Left lung (tissue), 10 donors: ENCODE results near the gene BLNK. TPM values are rescaled to one million over a fixed set of nuclear protein-coding genes. Genes with fewer than 3 reads are reported as not detected.
"Not testable (repeated sequence)": the region's sequence is repeated elsewhere in the genome, so short reads cannot be mapped to it uniquely, and the experiment has no call there.

ENCODE experiments used
- ATAC-seq: fragments of 200-7000 bp; cut with Tn5 transposase; one replicate; pipeline ENCODE4 v1.9.1; 2020; ENCODE audit warnings: moderate library complexity
- DNase-seq, 4 donors: peaks; one replicate each; pipeline ENCODE4 v3.0.0-alpha.2; 2013 to 2020
- H3K27ac ChIP-seq, 2 donors: fragments of 200-600 bp; sonication (generic) in 1 of 2; one replicate each; pipeline versions ENCODE4 v1.5.0 to v1.8.0; 2020 to 2021
- H3K27me3 ChIP-seq, 2 donors: fragments of 200-600 bp; sonication (generic) in 1 of 2; one replicate each; pipeline versions ENCODE4 v1.5.0 to v1.8.0; 2020 to 2021
- H3K36me3 ChIP-seq, 2 donors: fragments of 200-600 bp; sonication (generic) in 1 of 2; one replicate each; pipeline versions ENCODE4 v1.5.0 to v1.8.0; 2020 to 2021
- H3K4me1 ChIP-seq, 2 donors: fragments of 200-600 bp; one replicate each; pipeline ENCODE4 v1.8.0; 2021
- H3K4me3 ChIP-seq, 2 donors: fragments of 200-600 bp; sonication (generic) in 1 of 2; one replicate each; pipeline versions ENCODE4 v1.5.0 to v1.8.0; 2020 to 2021; ENCODE audit warnings: mild to moderate bottlenecking in 1 of 2
- H3K9me3 ChIP-seq, 2 donors: fragments of 200-600 bp; sonication (generic) in 1 of 2; one replicate each; pipeline versions ENCODE4 v1.5.0 to v1.8.0; 2020 to 2021
- intact Hi-C, 2 donors: fragments of 100-400 bp; cut with DNase I; formaldehyde crosslinking; loops; one replicate each; pipeline versions ENCODE4 v1.11.2 to v1.14.2; 2022
- polyA plus RNA-seq, 6 donors: library from polyadenylated mRNA; unstranded; fragments of 120-200 nt; gene quantifications; one replicate each; pipeline ENCODE4 v1.2.1, GENCODE V29; 2013; ENCODE audit not compliant: insufficient read length in 6 of 6
- total RNA-seq, 2 donors: library from RNA; stranded (reverse); fragmentation: NEBNext Ultra II Directional; extraction: Animal tissue kit (Norgen Biotek cat#: 25700); gene quantifications; one replicate each; pipeline ENCODE4 v1.2.1, GENCODE V29; 2021
- TF ChIP-seq, protein P1 (sequence below), 2 donors: fragments of 200-600 bp; sonication (generic) in 1 of 2; IDR thresholded peaks; one replicate each; pipeline versions ENCODE4 v1.5.0 to v1.8.0; 2021; ENCODE audit warnings: antibody characterized with exemption in 2 of 2
- donor health status: DM: no; HTN: yes; CAD: no.
- donor health status: DM: no; HTN: no; CAD: no.

BLNK gene
- total and polyA plus RNA-seq, 8 donors: 7.9 to 18.8 (median 15.2) TPM

DNA sequence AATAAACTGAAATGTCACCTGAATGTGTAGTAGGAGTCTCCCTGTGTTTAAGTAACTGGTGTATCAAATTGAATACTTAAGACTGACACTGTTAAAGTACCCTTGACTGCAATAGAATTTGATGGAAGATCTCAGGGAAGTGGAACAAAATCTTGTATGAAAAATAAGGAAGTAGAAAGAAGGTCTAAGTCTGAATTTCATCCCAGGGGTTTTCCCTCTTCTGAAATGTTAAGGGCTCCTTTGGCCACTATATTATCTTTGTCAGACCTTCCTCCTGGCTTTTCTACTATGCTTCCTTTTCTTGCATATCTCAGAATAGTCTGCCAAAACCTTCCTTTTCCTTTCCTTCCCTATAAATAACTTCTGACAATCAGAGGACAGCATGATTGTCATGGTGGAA lies 59.6 kb downstream of the BLNK start:
- DNase-seq (no peak), ATAC-seq (no peak)
- Histone ChIP-seq H3K36me3 (no peaks in the 10 kb centered on the region), H3K27ac (no peak overlapping the region), H3K4me1 (no peaks in the 10 kb centered on the region), H3K4me3 (no peak overlapping the region), H3K9me3 (no peaks in the 10 kb centered on the region), H3K27me3 (no peaks in the 10 kb centered on the region)
- TF ChIP-seq, protein P1, sequence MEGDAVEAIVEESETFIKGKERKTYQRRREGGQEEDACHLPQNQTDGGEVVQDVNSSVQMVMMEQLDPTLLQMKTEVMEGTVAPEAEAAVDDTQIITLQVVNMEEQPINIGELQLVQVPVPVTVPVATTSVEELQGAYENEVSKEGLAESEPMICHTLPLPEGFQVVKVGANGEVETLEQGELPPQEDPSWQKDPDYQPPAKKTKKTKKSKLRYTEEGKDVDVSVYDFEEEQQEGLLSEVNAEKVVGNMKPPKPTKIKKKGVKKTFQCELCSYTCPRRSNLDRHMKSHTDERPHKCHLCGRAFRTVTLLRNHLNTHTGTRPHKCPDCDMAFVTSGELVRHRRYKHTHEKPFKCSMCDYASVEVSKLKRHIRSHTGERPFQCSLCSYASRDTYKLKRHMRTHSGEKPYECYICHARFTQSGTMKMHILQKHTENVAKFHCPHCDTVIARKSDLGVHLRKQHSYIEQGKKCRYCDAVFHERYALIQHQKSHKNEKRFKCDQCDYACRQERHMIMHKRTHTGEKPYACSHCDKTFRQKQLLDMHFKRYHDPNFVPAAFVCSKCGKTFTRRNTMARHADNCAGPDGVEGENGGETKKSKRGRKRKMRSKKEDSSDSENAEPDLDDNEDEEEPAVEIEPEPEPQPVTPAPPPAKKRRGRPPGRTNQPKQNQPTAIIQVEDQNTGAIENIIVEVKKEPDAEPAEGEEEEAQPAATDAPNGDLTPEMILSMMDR (IDR thresholded peaks at IDR 0.05): no peak
- intact Hi-C loops: no loop called here

DNA sequence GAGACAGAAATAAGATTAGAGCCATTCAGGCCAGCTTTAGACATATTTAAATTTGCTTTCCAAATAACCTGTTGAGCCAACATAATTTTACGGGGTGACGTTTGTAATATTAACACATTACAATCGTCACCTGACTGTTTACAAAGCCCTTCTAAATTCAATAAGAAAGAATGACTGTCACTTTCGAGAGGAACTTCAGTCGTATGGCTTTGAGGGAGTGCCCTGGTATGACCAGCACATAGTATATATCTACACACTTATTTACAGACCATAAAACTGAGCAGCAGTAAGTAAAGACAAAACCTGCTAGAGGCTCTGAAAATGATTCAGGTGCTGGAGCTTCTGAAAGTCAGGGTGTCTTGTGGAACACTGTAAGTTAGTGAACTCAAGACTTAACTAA lies 62.4 kb downstream of the BLNK start:
- Histone ChIP-seq H3K27ac (no peak overlapping the region), H3K9me3 (no peaks in the 10 kb centered on the region), H3K36me3 (peaks cover 0 to 4% of the 10 kb centered on the region in 2 donors), H3K27me3 (no peaks in the 10 kb centered on the region), H3K4me3 (no peak overlapping the region), H3K4me1 (no peaks in the 10 kb centered on the region)
- intact Hi-C loops: no loop called here
- ATAC-seq (no peak), DNase-seq (no peak)
- TF ChIP-seq, protein P1 (IDR thresholded peaks at IDR 0.05): no peak

DNA sequence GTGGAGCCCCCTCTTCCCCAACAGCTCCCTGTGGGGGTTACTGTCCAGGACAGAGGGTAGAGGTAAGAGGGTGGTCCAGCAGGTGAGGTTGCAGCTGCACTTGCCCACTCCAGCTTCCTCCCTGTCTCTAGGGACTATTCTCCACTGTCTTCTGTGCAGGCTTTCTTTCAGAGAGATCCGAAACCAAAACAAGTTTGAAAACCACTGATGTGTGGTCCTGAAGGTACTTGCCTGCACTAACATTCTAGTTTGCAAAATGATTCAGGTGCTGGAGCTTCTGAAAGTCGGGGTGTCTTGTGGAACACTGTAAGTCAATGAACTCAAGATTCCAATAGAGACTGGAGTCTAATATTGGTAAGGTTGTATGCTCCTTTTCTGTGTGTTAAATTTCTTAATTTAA lies 63.1 kb downstream of the BLNK start:
- no peaks in the 10 kb centered on the region for H3K4me1 ChIP-seq
- no peak for DNase-seq
- H3K36me3 ChIP-seq: peaks cover 0 to 4% of the 10 kb centered on the region in 2 donors
- no peak overlapping the region for H3K4me3 ChIP-seq
- intact Hi-C loops: no loop called here
- no peak for ATAC-seq
- H3K9me3 ChIP-seq: no peaks in the 10 kb centered on the region
- H3K27ac ChIP-seq: no peak overlapping the region
- no peaks in the 10 kb centered on the region for H3K27me3 ChIP-seq
- TF ChIP-seq, protein P1 (IDR thresholded peaks at IDR 0.05): no peak

DNA sequence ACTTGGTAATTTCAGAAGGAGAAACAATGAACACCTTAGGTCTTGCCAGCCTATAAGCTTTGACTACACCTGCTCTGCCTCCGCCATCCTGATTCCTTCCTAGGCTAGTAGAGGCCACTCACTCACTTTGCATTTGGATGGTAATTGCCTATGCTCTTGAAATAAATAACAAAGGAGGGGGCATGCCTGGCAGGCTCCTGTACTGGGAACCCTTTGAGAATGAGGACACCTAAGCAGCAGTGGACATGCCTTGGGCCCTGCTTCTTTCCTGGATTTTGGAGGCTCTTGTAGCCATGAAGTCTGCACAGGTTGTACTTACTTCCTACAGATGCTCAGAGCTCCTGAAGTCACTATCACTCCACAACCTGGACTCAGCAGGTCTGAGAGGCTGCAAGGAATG lies 65.8 kb downstream of the BLNK start:
- ATAC-seq: no peak
- Histone ChIP-seq H3K36me3 (peaks cover 0 to 4% of the 10 kb centered on the region in 2 donors), H3K27me3 (no peaks in the 10 kb centered on the region)

DNA sequence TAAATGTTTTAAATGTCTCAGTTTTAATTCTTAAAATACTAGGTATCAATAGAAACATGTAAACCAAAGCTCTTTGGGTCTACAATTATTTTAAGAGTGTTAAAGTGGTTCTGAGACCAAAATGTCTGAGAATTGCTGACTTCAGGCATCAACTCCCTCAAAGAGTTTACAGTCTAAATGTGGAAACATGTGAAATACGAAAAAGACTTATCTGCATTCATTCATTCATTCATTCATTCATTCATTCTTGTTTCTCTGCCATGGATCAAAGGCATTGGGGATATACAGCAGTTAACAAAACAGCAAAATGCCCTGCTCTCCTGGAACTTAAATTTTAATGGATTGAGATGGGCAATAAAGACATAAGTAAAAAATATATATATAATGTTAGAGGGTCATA lies 69.8 kb downstream of the BLNK start:
- TF ChIP-seq, protein P1 (IDR thresholded peaks at IDR 0.05): no peak
- no peaks in the 10 kb centered on the region for H3K27me3 ChIP-seq
- H3K4me1 ChIP-seq: no peaks in the 10 kb centered on the region
- peaks cover 0 to 4% of the 10 kb centered on the region in 2 donors for H3K36me3 ChIP-seq
- H3K27ac ChIP-seq: no peak overlapping the region
- H3K4me3 ChIP-seq: no peak overlapping the region
- intact Hi-C loops: no loop called here
- H3K9me3 ChIP-seq: no peaks in the 10 kb centered on the region
- DNase-seq: no peak
- no peak for ATAC-seq

More for the DNA sequence above, 65.8 kb downstream of the BLNK start:
- intact Hi-C loops: no loop called here
- Histone ChIP-seq H3K4me1 (no peaks in the 10 kb centered on the region), H3K4me3 (no peak overlapping the region), H3K27ac (no peak overlapping the region), H3K9me3 (no peaks in the 10 kb centered on the region)
- no peak for DNase-seq
- TF ChIP-seq, protein P1 (IDR thresholded peaks at IDR 0.05): no peak

DNA sequence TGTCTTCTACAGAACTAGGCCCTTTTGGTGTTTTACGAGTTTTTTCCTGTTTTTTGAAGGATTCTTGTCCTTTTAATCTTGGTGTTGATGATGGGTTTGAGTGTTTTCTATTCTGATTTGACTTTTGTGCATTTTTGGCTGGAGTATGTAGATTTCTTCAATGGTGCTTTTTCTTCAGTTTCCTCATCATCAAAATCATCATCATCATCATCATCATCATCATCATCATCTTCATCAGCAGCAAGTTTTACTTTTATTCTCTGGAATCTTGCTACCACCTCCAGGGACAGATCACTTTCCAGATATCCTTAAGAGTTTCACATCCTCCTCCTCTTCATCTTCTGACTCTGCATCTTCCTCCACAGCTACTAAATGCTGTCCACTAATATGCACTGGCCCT lies 81.9 kb downstream of the BLNK start:
- DNase-seq, ATAC-seq, H3K9me3 ChIP-seq, H3K36me3 ChIP-seq, H3K27ac ChIP-seq, intact Hi-C loops, H3K4me1 ChIP-seq, H3K4me3 ChIP-seq, H3K27me3 ChIP-seq: not testable (repeated sequence)
